Urinary bladder (tissue), 2 donors: ENCODE data around the gene MFAP5. TPM values are rescaled to one million over a fixed set of nuclear protein-coding genes. Genes with fewer than 3 reads are reported as not detected.

Experiments used
- polyA plus RNA-seq: library from polyadenylated mRNA; stranded (reverse); fragments of 200-250 nt; gene quantifications from one replicate; pipeline ENCODE4 v1.2.3, GENCODE V29; 2013
- small RNA-seq: library from RNA; depleted of rRNA; stranded (forward); fragments of <200 nt; gene quantifications from one replicate; pipeline ENCODE3, GENCODE V24; 2014
- total RNA-seq: library from RNA; depleted of rRNA; stranded (reverse); fragments of >200 nt; gene quantifications from one replicate; pipeline ENCODE4 v1.2.3, GENCODE V29; 2014
- donor health status: healthy.

MFAP5 gene
- total and polyA plus RNA-seq, 2 donors = 110 to 244 TPM

Small RNAs within 50 kb of the gene (small RNA-seq; reads per million reads assigned to genes)
- not detected for gene RF00564

Other genes starting within 250 kb of the MFAP5 start
- not detected for gene CLEC6A, start 206.9 kb downstream of the MFAP5 start, total RNA-seq
- not detected for gene CLEC6A, start 206.9 kb downstream of the MFAP5 start, polyA plus RNA-seq
- gene CLEC4D, start 149.3 kb downstream of the MFAP5 start, total RNA-seq = 0.32 TPM
- 0.19 TPM for gene CLEC4D, start 149.3 kb downstream of the MFAP5 start, polyA plus RNA-seq
- not detected for gene CLEC4E, start 121.9 kb downstream of the MFAP5 start, total RNA-seq
- gene CLEC4E, start 121.9 kb downstream of the MFAP5 start, polyA plus RNA-seq = 3.6 TPM
- 0.26 TPM for gene AICDA, start 50.0 kb downstream of the MFAP5 start, total RNA-seq
- gene AICDA, start 50.0 kb downstream of the MFAP5 start, polyA plus RNA-seq = 0.14 TPM
- 99.1 TPM for gene RIMKLB, start 35.2 kb upstream of the MFAP5 start, total RNA-seq
- 22.6 TPM for gene RIMKLB, start 35.2 kb upstream of the MFAP5 start, polyA plus RNA-seq
- gene A2ML1, start 159.8 kb upstream of the MFAP5 start, total RNA-seq = 4.1 TPM
- 0.11 TPM for gene A2ML1, start 159.8 kb upstream of the MFAP5 start, polyA plus RNA-seq